Activated naive CD4-positive, alpha-beta T cell treated with Interleukin-2 at 50 U/mL for 16 hours (primary cell): ENCODE results near the gene BTD.

ENCODE experiments used
- DNase-seq: peaks from one replicate; pipeline ENCODE4 v3.0.0-alpha.2; 2020

The BTD gene

DNA sequence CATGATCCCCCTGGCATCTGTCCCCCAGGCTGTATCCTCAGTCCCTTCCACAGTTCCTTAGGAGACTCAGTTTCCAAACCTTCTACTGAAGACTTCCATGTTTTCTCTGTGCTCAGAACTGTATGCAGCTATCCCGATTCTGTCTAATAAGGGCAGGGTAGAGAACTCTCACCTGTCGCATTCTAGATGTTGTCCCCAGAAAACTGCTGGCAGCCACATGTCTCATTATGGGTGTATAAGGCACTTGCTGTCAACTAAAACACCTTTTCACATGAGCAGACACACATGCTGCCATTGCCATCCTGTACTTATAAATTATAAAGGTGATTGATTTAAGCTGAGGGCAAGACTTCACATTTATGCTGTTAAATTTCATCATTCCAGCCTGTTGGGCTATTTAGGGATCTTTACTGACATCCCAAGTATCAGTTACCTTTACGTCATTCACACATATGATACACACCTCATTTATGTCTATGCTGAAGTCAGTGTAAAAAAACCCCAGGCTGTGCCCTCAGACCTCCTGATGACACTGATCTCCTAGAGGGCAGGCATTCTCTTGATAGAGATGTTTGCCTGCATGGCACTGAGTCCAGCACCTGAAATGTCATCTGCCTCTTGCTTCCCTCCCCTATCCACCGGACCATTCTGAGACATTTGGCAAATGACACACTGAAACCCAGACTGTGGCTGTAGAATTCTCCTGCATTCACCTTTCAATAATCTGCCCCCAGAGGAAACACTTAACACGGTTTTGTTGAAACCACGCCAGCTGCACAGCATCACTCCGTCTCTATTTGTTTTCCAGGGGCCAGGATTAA, 35.8 kb downstream of the BTD start:
- no peak for DNase-seq

DNA sequence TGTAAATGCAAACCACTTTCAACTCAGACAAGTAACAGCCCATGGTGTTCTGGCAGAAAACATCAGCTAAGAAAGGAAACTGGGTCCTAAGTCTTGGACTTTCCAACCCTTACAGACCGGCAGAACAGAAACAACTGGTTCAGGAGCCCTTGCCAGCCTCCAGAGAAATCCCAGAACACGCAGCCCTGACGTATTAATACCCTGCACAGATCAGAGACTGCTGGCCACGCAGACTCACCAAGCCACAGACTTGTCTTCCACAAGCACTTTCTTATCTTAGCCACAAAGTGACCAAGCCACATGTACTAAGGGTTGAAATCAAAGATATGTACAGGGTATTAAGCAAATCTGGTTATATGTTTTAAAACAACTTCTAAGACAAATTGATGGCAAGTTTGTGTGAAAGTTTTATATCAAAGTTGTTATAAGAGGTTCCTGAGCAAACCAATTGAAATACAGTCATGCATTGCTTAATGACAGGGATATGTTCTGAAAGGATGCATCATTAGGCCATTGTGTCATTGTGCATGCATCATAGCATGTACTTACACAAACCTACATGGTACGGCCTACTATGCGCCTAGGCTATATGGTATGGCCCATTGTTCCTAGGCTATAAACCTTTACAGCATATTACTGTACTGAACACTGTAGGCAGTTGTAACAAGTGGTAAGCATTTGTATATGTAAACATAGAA, 36.8 kb downstream of the BTD start:
- no peak for DNase-seq

GRCh38 chr3:15638891-15639262, 37.3 kb downstream of the BTD start:
- no peak for DNase-seq

GRCh38 chr3:15645246-15645645, 43.7 kb downstream of the BTD start:
- DNase-seq, result no peak

GRCh38 chr3:15645740-15646501, 44.4 kb downstream of the BTD start:
- no peak for DNase-seq

- DNase-seq, result no peak
These were observed 45.4 kb downstream of the BTD start for GRCh38 chr3:15646851-15647511.

DNA sequence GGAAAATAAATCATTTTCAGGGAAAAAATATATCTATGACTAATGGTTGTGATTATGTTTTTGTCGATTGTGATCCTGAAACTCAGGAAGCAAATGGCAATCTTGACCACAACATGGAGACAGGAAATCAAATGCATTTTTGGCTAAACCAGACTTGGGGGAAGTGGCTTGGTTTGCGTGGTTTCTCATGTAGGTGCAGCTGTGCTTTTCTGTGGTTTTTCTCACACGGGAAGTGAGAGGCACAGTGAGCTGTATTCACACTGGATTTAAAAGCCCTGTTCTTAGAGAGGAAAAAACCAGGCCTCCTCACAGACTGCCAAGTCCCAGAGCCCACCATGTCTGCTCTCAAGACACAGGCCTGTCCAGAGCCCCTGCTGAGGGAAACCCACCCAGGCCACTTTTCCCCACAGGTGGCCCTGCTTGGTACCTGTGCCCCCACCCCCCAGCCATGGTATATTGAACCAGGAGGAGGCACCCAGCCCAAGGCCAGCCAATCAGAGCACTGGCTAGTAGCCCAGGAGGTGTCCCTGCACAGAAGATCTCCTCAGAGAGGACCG, 46.1 kb downstream of the BTD start:
- DNase-seq, result peak; percentile 49

DNA sequence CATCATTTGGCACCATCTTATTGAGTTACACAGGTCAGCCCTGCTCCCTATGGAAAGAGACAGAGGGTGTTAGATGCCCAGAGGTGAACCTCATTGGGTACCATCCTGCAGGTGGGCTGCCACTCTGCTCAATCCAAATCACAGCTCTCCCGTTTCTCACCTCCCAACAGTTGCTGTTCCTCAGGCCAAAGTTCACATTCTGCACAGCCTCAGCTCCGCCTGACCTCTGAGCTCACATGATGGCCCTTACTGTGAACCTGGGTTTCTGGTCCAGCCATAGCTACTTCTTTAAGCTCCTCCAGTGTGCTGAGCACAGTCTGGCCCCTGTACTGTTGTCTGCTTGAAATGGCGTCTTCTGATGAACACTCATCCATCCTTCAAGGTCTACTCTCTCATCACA, 47.8 kb downstream of the BTD start:
- DNase-seq, result no peak

- no peak for DNase-seq
These were observed 48.3 kb downstream of the BTD start for GRCh38 chr3:15649858-15650257.

DNA sequence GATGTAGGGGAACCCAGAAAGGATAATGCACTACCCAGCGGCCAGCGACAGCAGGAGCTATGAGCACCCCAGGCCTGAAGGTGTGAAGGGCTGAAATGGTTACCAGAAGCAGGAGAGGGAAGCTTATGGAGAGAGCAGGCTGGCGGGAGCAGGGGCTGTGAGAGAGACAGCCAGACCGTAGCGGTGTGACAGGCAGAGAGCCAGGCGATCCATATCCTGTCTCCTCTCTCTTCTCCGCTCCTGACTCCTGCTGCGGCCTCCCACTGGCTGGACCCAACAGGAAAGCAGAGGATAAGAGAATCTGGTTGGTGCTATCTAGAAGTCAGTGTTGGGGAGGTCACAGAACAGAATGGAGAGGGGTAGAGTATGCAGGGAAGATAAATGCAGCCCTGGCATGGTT, 49.9 kb downstream of the BTD start:
- no peak for DNase-seq

DNA sequence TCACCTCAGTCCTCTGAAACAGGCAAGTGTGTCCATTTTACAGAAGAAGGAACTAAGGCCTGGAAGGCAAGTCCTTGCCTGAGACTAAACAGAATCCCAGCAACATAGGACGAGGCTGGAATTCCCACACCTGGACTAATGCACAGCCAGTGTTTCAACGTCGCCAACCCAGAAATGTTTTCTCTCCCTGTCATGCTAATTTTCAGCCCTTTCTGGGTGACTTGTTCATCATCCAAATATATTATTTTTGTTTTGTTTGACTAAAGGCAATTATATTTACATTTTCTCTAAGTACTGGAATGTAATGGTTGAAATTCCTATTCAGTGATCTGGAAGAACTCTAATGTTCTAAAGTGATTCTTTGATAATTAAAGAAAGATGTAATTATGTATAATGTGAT, 51.8 kb downstream of the BTD start:
- no peak for DNase-seq

DNA sequence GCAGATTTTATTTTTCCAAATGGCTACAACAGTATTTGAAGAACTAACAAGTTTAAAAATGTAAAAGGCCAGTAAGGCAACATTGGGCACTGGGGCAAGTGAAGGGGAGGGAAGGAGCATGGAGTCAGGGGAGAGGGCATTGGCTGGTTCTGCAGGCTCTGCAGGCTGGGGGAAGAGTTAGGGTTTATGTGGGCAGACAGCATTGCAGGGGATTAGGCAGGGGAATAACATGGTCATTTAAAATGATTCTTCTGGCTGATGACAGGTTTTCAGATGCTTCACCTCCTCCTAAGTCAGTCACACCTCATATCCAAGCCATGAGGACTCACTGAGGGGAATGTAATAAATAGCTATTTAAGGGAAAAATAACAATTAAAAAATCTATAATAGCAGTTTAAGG, 52.6 kb downstream of the BTD start:
- DNase-seq, result no peak

DNA sequence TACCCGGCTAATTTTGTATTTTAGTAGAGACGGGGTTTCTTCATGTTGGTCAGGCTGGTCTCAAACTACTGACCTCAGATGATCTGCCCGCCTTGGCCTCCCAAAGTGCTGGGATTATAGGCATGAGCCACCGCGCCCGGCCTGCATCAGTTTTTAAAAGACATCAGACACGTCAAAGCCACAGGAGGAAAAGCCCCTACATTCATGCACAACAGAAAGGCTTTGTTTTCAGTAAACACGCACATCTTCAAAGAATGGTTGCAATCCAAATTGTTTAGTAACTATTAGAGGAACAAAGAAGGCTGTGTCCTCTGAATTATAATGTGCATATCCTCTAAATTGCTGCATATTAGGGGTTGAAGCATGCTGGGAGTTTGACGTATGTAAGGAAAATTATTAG, 53.3 kb downstream of the BTD start:
- DNase-seq, result no peak

DNA sequence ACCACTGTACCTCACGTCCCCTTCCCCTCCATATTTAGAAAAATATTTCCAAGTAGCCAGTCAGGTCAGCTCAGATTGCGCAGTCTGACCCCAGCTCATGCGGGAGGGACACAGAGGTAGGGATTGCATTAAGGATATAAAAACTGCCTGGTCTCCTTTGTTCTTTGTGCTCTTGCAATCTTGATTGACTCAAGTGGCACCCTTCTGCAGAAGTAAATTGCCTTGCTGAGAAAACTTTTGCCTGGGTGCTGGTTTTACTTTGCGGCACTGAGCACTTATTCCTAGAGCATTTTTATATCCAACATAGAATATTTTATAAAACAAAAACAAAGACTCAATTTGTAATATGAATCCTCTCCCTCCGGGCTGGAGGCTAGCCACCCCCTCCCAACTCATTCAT, 54.8 kb downstream of the BTD start:
- DNase-seq, result no peak

DNA sequence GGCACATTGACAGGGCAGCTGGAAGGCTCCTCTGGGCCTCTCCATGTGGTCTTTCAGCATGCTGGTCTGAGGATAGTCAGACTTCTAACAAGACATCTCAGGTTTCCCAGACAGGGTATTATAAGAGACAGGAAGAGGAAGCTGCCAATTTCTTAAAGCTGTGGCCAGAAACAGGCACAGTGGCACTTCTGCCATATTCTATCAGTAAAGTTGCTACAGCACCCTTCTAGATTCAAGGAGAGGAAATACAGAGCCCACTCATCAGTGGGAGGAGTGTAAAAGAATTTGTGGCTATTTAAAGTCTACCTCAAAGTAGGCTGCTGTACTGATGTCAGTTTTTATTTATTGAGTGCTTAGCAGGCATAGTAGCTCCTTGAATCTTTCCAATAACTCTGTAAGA, 55.5 kb downstream of the BTD start:
- no peak for DNase-seq

DNA sequence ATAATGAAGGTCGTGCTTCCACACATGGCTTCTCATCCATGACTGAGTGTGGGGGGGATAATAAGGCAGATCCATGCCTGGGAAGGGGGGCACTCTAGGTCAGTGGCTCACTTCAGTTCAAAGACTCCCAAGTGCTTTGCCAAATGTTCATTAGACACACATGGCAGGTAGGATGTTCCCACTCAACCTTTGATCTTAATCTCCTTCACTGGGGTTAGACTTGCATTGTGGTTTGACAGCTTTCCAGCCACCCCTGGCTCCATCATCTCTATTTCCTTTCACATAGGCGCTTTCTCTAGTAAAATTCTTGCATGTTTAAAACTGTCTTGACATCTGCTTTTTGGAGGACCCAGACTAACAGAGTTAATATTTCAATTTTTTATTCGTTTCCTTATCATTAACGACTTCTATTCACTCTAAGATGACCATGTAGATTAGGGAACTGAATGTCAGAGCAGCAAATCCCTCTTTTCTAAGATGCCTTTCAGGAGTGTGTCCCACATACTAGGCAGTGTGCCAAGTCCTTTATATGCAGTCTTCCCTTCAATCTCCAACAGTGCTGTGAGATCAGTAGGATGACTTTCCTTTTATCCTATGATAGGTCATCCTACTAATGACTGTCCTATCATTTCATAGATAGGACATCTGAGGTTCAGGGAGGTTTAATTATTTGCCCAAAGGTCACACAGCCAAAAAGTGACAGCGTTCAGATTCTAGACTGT, 57.9 kb downstream of the BTD start:
- no peak for DNase-seq

- no peak for DNase-seq
These were observed 58.8 kb downstream of the BTD start for GRCh38 chr3:15660055-15660935.

DNA sequence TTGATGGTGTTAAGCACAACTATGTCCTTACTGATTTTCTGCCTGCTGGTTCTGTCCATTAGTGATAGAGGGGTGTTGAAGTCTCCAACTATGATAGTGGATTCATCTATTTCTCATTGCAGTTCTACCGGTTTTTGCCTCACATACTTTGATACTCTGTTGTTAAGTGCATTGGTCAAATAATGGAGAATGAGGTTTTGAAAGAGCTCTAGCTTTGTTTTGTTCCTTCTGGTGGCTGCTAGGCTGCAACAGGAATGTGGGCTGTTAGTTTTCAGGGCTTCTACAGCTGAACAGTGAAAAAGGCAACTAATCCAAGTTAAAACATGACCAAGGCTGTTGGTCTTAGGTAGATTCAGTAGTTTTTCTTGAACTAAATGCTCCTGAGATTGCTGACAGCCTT, 62.6 kb downstream of the BTD start:
- no peak for DNase-seq

DNA sequence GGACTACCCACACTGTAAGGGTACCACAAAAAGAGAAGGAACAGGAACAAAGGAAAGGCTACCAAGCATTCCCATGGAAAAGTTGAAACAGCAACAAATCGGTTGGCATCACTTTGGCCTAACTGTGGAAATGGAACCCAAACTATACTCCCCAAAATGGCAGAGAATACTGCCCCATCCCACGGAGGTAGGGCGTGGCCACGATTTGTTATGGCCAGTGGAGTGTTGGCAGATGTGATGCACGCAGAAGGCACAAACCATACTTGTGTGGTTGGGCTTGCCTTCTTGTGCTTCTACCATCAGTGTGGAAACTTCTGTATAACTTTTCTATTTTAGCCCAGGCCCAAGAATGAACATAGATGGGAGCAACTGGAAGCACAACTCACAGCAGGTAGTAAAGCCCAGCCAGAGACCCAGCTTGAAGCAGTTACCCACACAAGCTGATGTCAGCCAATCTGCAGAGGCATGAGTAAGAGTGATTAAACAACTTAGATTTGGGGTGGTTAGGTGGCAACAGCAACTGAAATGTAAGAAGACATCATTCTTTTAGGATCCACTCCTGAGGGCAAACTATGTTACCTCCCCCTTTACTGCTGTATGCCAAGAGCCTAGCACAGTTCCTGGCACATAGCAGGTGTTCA, 64.1 kb downstream of the BTD start:
- DNase-seq, result no peak

- DNase-seq, result no peak
These were observed 64.7 kb downstream of the BTD start for GRCh38 chr3:15666277-15666676.

DNA sequence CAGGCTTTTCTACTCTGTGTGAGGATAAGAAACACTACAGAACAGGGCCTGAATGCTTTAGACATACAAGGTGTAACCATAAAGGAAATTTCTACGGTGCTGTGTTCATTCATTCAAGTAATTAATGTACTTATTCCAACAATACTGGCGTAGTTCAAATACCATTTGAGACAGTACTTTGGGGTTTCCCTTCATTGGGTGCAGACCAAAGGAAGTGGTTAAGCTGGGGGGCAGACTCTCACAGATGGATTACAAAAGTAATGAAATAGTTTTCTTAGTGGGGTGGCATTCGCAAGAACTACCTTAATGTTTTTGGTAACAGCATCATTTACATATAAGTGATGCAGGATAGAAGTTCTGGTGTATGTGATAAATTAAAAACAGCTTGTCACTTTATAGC, 65.9 kb downstream of the BTD start:
- DNase-seq, result peak; percentile 29
